H9 (cell line): Measurements from ENCODE around the gene RIMBP2. TPM values are rescaled to one million over a fixed set of nuclear protein-coding genes. Genes with fewer than 3 reads are reported as not detected.

Experiments used
- DNase-seq: peaks from one replicate; pipeline ENCODE4 v3.0.0-alpha.2; 2017
- H2AFZ ChIP-seq: one replicate; pipeline ENCODE4 v1.6.1; 2013; ENCODE audit warnings: mild to moderate bottlenecking, low read length, control low read depth, moderate library complexity
- H2AK5ac ChIP-seq: 2 replicates; pipeline ENCODE4 v1.6.1; 2013; ENCODE audit warnings: low read length, control low read depth, mixed read lengths; ENCODE audit not compliant: insufficient read length
- H2BK120ac ChIP-seq: one replicate; pipeline ENCODE4 v1.6.1; 2013; ENCODE audit warnings: low read depth, mild to moderate bottlenecking, low read length, control low read depth, inconsistent platforms; ENCODE audit not compliant: poor library complexity, severe bottlenecking
- H2BK12ac ChIP-seq: 2 replicates; pipeline ENCODE4 v1.6.1; 2013; ENCODE audit warnings: low read length, control low read depth, mixed read lengths, low read depth; ENCODE audit not compliant: insufficient read length
- H2BK15ac ChIP-seq: 2 replicates; pipeline ENCODE4 v1.6.1; 2013; ENCODE audit warnings: low read depth, low read length, control low read depth
- H2BK20ac ChIP-seq: one replicate; pipeline ENCODE4 v1.6.1; 2013; ENCODE audit warnings: low read depth, mild to moderate bottlenecking, low read length, control low read depth, inconsistent platforms; ENCODE audit not compliant: poor library complexity, severe bottlenecking
- H2BK5ac ChIP-seq: 2 replicates; pipeline ENCODE4 v1.6.1; 2013; ENCODE audit warnings: low read length, control low read depth, mixed read lengths; ENCODE audit not compliant: insufficient read length
- H3K14ac ChIP-seq: 2 replicates; pipeline ENCODE4 v1.6.1; 2013; ENCODE audit warnings: low read length, control low read depth; ENCODE audit not compliant: insufficient read depth
- H3K18ac ChIP-seq: 2 replicates; pipeline ENCODE4 v1.6.1; 2013; ENCODE audit warnings: low read depth, mild to moderate bottlenecking, mixed read lengths, low read length, control low read depth; ENCODE audit not compliant: insufficient read length
- H3K23ac ChIP-seq: 2 replicates; pipeline ENCODE4 v1.6.1; 2013; ENCODE audit warnings: low read length, control low read depth, mixed read lengths, low read depth; ENCODE audit not compliant: insufficient read length
- H3K23me2 ChIP-seq: 2 replicates; pipeline ENCODE4 v1.6.1; 2013; ENCODE audit warnings: low read depth, mild to moderate bottlenecking, mixed read lengths, low read length, control low read depth; ENCODE audit not compliant: insufficient read length, poor library complexity, severe bottlenecking
- H3K27ac ChIP-seq: 2 replicates; pipeline ENCODE4 v1.5.1; 2013; ENCODE audit warnings: low read length, control low read depth, mixed read lengths, low read depth; ENCODE audit not compliant: insufficient read length
- H3K27me3 ChIP-seq: 2 replicates; pipeline ENCODE4 v1.6.1; 2013; ENCODE audit warnings: low read length, control low read depth, inconsistent platforms; ENCODE audit not compliant: insufficient read depth
- H3K4ac ChIP-seq: 2 replicates; pipeline ENCODE4 v1.6.1; 2013; ENCODE audit warnings: low read depth, mild to moderate bottlenecking, control low read depth, inconsistent platforms, low read length, moderate library complexity
- H3K4me1 ChIP-seq: 2 replicates; pipeline ENCODE4 v1.6.1; 2013; ENCODE audit warnings: low read length, control low read depth, inconsistent platforms; ENCODE audit not compliant: insufficient read depth
- H3K4me2 ChIP-seq: 2 replicates; pipeline ENCODE4 v1.6.1; 2013; ENCODE audit warnings: low read length, control low read depth, mixed read lengths; ENCODE audit not compliant: insufficient read length, insufficient read depth
- H3K56ac ChIP-seq: 2 replicates; pipeline ENCODE4 v1.6.1; 2013; ENCODE audit warnings: low read depth, mild to moderate bottlenecking, mixed read lengths, low read length, control low read depth; ENCODE audit not compliant: insufficient read length
- H3K79me1 ChIP-seq: 2 replicates; pipeline ENCODE4 v1.6.1; 2013; ENCODE audit warnings: low read depth, mild to moderate bottlenecking, moderate library complexity, low read length, control low read depth, inconsistent platforms; ENCODE audit not compliant: insufficient read depth, poor library complexity, severe bottlenecking
- H3K79me2 ChIP-seq: 2 replicates; pipeline ENCODE4 v1.6.1; 2013; ENCODE audit warnings: low read length, control low read depth, inconsistent platforms; ENCODE audit not compliant: insufficient read depth
- H3K9ac ChIP-seq: 2 replicates; pipeline ENCODE4 v1.6.1; 2013; ENCODE audit warnings: low read length, control low read depth, mixed read lengths; ENCODE audit not compliant: insufficient read length; ENCODE audit errors: extremely low read depth
- H3K9me3 ChIP-seq: one replicate; pipeline ENCODE4 v1.6.1; 2013; ENCODE audit warnings: low read depth, low read length, inconsistent platforms; ENCODE audit not compliant: control insufficient read depth
- H3T11ph ChIP-seq: one replicate; pipeline ENCODE4 v1.6.1; 2013; ENCODE audit warnings: mild to moderate bottlenecking, low read length, control low read depth, inconsistent platforms
- H4K20me1 ChIP-seq: one replicate; pipeline ENCODE4 v1.6.1; 2013; ENCODE audit not compliant: control insufficient read depth, insufficient read length, insufficient read depth
- H4K5ac ChIP-seq: 2 replicates; pipeline ENCODE4 v1.6.1; 2013; ENCODE audit warnings: low read depth, mild to moderate bottlenecking, mixed read lengths, low read length, control low read depth; ENCODE audit not compliant: insufficient read length
- H4K8ac ChIP-seq: replicated peaks from 2 replicates; pipeline ENCODE4 v1.6.1; 2013; ENCODE audit warnings: low read length, control low read depth, mixed read lengths, low read depth; ENCODE audit not compliant: insufficient read length
- H4K91ac ChIP-seq: 2 replicates; pipeline ENCODE4 v1.6.1; 2013; ENCODE audit warnings: low read depth, mild to moderate bottlenecking, moderate library complexity, mixed read lengths, low read length, control low read depth; ENCODE audit not compliant: insufficient read length
- H3K27ac Mint-ChIP-seq, 3 experiments: 2 replicates in 2 of 3; 3 replicates in 1 of 3; pipeline ENCODE4 v1.8.0; 2020 to 2021; ENCODE audit warnings: mixed read lengths in 3 of 3, mild to moderate bottlenecking in 1 of 3, moderate library complexity in 1 of 3
- H3K27me3 Mint-ChIP-seq: 2 replicates; pipeline ENCODE4 v1.8.0; 2021; ENCODE audit warnings: low read depth, mild to moderate bottlenecking, moderate library complexity, mixed read lengths
- H3K36me3 Mint-ChIP-seq, 3 experiments: 2 replicates in 2 of 3; 3 replicates in 1 of 3; pipeline ENCODE4 v1.8.0; 2020 to 2021; ENCODE audit warnings: low read depth in 3 of 3, mixed read lengths in 3 of 3; ENCODE audit not compliant: insufficient read depth in 1 of 3
- H3K4me1 Mint-ChIP-seq, 2 experiments: 2 replicates each; pipeline ENCODE4 v1.8.0; 2020; ENCODE audit warnings: mixed read lengths in 2 of 2
- H3K4me3 Mint-ChIP-seq, 2 experiments: 2 replicates in 1 of 2; 3 replicates in 1 of 2; pipeline ENCODE4 v1.8.0; 2020 to 2021; ENCODE audit warnings: mild to moderate bottlenecking in 2 of 2, mixed read lengths in 2 of 2, moderate library complexity in 1 of 2
- H3K9me3 Mint-ChIP-seq, 2 experiments: 2 replicates in 1 of 2; 3 replicates in 1 of 2; pipeline ENCODE4 v1.8.0; 2020; ENCODE audit warnings: mild to moderate bottlenecking in 2 of 2, mixed read lengths in 2 of 2, moderate library complexity in 1 of 2
- CTCF ChIP-seq: fragments of 200-600 bp; sonication (generic); conservative IDR thresholded peaks from 3 replicates; pipeline ENCODE4 v1.8.0; 2021; ENCODE audit warnings: antibody characterized with exemption, mild to moderate bottlenecking
- WGBS: extraction: QIAGEN DNeasy Blood & Tissue Kit; methylation state at CpG from one replicate; pipeline ENCODE4 v1.1.7; 2013; ENCODE audit warnings: missing lambda C conversion rate, low lambda C conversion rate, mixed read lengths; ENCODE audit not compliant: insufficient read length; ENCODE audit errors: extremely low coverage; 5-methylcytosine and 5-hydroxymethylcytosine counted together
- total RNA-seq: library from RNA; stranded (reverse); gene quantifications from 2 replicates; pipeline ENCODE4 v1.2.1, GENCODE V29; 2021

The RIMBP2 gene
- total RNA-seq, 1 experiment from 2014 or later, result 0.70 TPM

- Histone ChIP-seq H3K27me3 (no peaks in the 10 kb centered on the region), H3K27ac (no peak overlapping the region), H3K79me1 (no peaks in the 10 kb centered on the region), H3K79me2 (no peaks in the 10 kb centered on the region), H3K4me1 (no peaks in the 10 kb centered on the region), H3K9ac (no peak overlapping the region), H3K4me2 (no peak overlapping the region), H4K5ac (no peak overlapping the region), H2BK15ac (no peak overlapping the region), H2BK5ac (no peak overlapping the region), H2BK20ac (no peak overlapping the region), H2AK5ac (no peak overlapping the region), H3K4ac (no peak overlapping the region), H3K18ac (no peak overlapping the region), H4K91ac (no peak overlapping the region), H3K14ac (no peak overlapping the region), H2AFZ (no peak overlapping the region), H3K23ac (no peak overlapping the region), H2BK120ac (no peak overlapping the region), H2BK12ac (no peak overlapping the region), H4K20me1 (no peaks in the 10 kb centered on the region), H3K23me2 (no peaks in the 10 kb centered on the region), H3K9me3 (no peaks in the 10 kb centered on the region), H3K56ac (no peak overlapping the region), H3T11ph (no peak overlapping the region), H4K8ac (no peak overlapping the region)
- TF ChIP-seq CTCF, result no peak
- WGBS, result no CpG with 5 or more reads among the region's 9 CpGs
- H3K27me3 Mint-ChIP-seq, result peaks cover 6% of the 10 kb centered on the region
- H3K9me3 Mint-ChIP-seq, result peaks cover 14 to 17% of the 10 kb centered on the region in 2 experiments
- H3K36me3 Mint-ChIP-seq, result peaks cover 0 to 7% (median 2%) of the 10 kb centered on the region in 3 experiments; a peak in 3 of 7 replicates
- H3K4me1 Mint-ChIP-seq, result no peaks in the 10 kb centered on the region
- H3K27ac Mint-ChIP-seq, result no peak overlapping the region
- no peak overlapping the region for H3K4me3 Mint-ChIP-seq
- DNase-seq, result no peak
Measured at GRCh38 chr12:130569521-130569920, 146.6 kb downstream of the RIMBP2 start.
